Measurements from ENCODE around the gene SPON1.

SPON1 gene

DNA sequence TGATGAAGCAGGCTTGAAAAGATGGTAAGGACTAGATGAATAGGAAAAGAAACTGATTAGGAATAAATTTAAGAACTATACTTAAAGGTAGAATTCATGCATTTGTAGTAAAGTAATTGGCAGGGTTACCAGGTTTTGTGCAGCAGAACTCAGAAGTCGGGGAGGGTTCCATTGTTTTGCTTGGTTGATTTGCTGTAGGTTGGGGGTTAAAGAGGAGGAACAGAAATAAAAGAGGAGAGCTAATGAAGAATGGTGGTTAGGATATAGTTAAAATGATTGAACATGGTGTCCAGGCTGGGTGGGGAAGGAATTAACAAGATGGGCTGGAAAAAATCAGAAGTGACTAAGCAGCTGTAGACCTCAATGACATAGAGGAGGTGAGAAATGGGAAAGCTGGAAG is 5.5 kb upstream of the SPON1 start:
- Histone ChIP-seq H3K79me2 (ENCODE audit: insufficient read depth, low read length) (no peaks in the 10 kb centered on the region), H4K20me1 (ENCODE audit: insufficient read depth, low read length) (no peaks in the 10 kb centered on the region), H3K4me2 (ENCODE audit: insufficient read depth, low read length) (no peak overlapping the region), H3K27ac (ENCODE audit: low read length) (no peak overlapping the region), H3K9me3 (ENCODE audit: insufficient read depth, low read length, severe bottlenecking) (no peaks in the 10 kb centered on the region), H3K27me3 (ENCODE audit: insufficient read depth, low read length, poor library complexity) (peaks cover 40% of the 10 kb centered on the region), H3K4me3 (ENCODE audit: low read depth in 1 of 2, low read length in 2 of 2) (no peak overlapping the region), H3K4me1 (ENCODE audit: insufficient read depth, low read length) (no peaks in the 10 kb centered on the region), H2AFZ (ENCODE audit: low read depth, low read length) (no peak overlapping the region), H3K36me3 (ENCODE audit: insufficient read depth, low read length) (no peaks in the 10 kb centered on the region), H3K9ac (ENCODE audit: low read depth, low read length) (no peak overlapping the region)
- no peak for TF ChIP-seq EZH2 (IDR thresholded peaks at IDR 0.05; ENCODE audit: borderline replicate concordance, low read depth, low read length, severe bottlenecking)
- TF ChIP-seq CTCF (IDR thresholded peaks at IDR 0.05; ENCODE audit: borderline replicate concordance, extremely low read depth, low read length, poor library complexity, severe bottlenecking), result no peak
- DNase-seq (no peak), ATAC-seq (ENCODE audit: insufficient read depth, low read depth) (no peak)

- Histone ChIP-seq H3K9me3 (ENCODE audit: insufficient read depth, low read length, severe bottlenecking) (no peaks in the 10 kb centered on the region), H3K27ac (ENCODE audit: low read length) (no peak overlapping the region), H3K27me3 (ENCODE audit: insufficient read depth, low read length, poor library complexity) (peaks cover 37% of the 10 kb centered on the region), H3K36me3 (ENCODE audit: insufficient read depth, low read length) (no peaks in the 10 kb centered on the region), H3K79me2 (ENCODE audit: insufficient read depth, low read length) (no peaks in the 10 kb centered on the region), H3K4me3 (ENCODE audit: low read depth in 1 of 2, low read length in 2 of 2) (no peak overlapping the region), H3K4me2 (ENCODE audit: insufficient read depth, low read length) (no peak overlapping the region), H3K9ac (ENCODE audit: low read depth, low read length) (no peak overlapping the region), H4K20me1 (ENCODE audit: insufficient read depth, low read length) (no peaks in the 10 kb centered on the region), H3K4me1 (ENCODE audit: insufficient read depth, low read length) (no peaks in the 10 kb centered on the region), H2AFZ (ENCODE audit: low read depth, low read length) (no peak overlapping the region)
- no peak for ATAC-seq (ENCODE audit: insufficient read depth, low read depth)
- no peak for DNase-seq
- TF ChIP-seq CTCF (IDR thresholded peaks at IDR 0.05; ENCODE audit: borderline replicate concordance, extremely low read depth, low read length, poor library complexity, severe bottlenecking) (no peak), EZH2 (IDR thresholded peaks at IDR 0.05; ENCODE audit: borderline replicate concordance, low read depth, low read length, severe bottlenecking) (no peak)
These were observed 3.7 kb upstream of the SPON1 start for GRCh38 chr11:13958641-13959400.

DNA sequence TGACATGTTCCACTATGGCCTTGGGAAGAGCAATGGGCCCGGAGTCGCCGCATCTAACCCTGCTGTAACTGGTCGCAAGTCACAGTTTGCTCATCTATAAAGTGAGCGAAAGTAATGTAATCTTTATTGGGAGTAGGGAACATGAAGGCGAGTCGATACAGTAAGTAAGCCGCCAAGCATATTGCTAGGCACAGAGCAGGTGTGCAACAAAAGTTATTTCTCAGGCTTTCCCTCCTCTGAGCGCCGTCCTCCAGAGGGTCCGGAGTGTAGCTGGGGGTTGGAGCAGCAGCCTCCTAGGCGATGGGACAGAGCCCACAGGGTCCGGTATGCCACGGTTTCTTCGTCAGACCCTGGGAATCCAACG is 343 bp upstream of the SPON1 start:
- no peak overlapping the region for H3K4me2 ChIP-seq (ENCODE audit: insufficient read depth, low read length)
- H3K79me2 ChIP-seq (ENCODE audit: insufficient read depth, low read length), result no peaks in the 10 kb centered on the region
- DNase-seq (no peak), ATAC-seq (ENCODE audit: insufficient read depth, low read depth) (no peak)
- H3K27ac ChIP-seq (ENCODE audit: low read length), result no peak overlapping the region
- no peak overlapping the region for H3K4me3 ChIP-seq (ENCODE audit: low read depth in 1 of 2, low read length in 2 of 2)
- no peak overlapping the region for H2AFZ ChIP-seq (ENCODE audit: low read depth, low read length)
- no peaks in the 10 kb centered on the region for H3K36me3 ChIP-seq (ENCODE audit: insufficient read depth, low read length)
- peaks cover 45% of the 10 kb centered on the region for H3K27me3 ChIP-seq (ENCODE audit: insufficient read depth, low read length, poor library complexity)
- TF ChIP-seq CTCF (IDR thresholded peaks at IDR 0.05; ENCODE audit: borderline replicate concordance, extremely low read depth, low read length, poor library complexity, severe bottlenecking) (no peak), EZH2 (IDR thresholded peaks at IDR 0.05; ENCODE audit: borderline replicate concordance, low read depth, low read length, severe bottlenecking) (no peak)
- H3K9ac ChIP-seq (ENCODE audit: low read depth, low read length), result no peak overlapping the region
- H3K9me3 ChIP-seq (ENCODE audit: insufficient read depth, low read length, severe bottlenecking), result no peaks in the 10 kb centered on the region
- no peaks in the 10 kb centered on the region for H3K4me1 ChIP-seq (ENCODE audit: insufficient read depth, low read length)
- H4K20me1 ChIP-seq (ENCODE audit: insufficient read depth, low read length), result no peaks in the 10 kb centered on the region
